ENCODE data around the gene TOX2. TPM values are rescaled to one million over a fixed set of nuclear protein-coding genes. Genes with fewer than 3 reads are reported as not detected.

Gene TOX2
- polyA plus RNA-seq, 6 donors from 2014 or later, result 0.17 to 0.26 (median 0.26) TPM; not detected in 3

GRCh38 chr20:43937591-43937990, 22.9 kb downstream of the TOX2 start:
- no peak overlapping the region for H3K27ac Mint-ChIP-seq
- no peak for DNase-seq
- no peak for ATAC-seq (ENCODE audit: low read depth in 2 of 2)
- H3K4me1 Mint-ChIP-seq, result peaks cover 0 to 11% (median 9%) of the 10 kb centered on the region in 3 donors
- no peaks in the 10 kb centered on the region for H3K36me3 Mint-ChIP-seq
- no peak overlapping the region for H3K4me3 Mint-ChIP-seq
- H3K27me3 Mint-ChIP-seq, result peaks cover 5 to 25% (median 16%) of the 10 kb centered on the region in 3 donors
- peaks cover 0 to 1% (median 0%) of the 10 kb centered on the region in 7 donors for H3K9me3 Mint-ChIP-seq

GRCh38 chr20:43938017-43938655, 23.5 kb downstream of the TOX2 start:
- Mint-ChIP-seq H3K36me3 (no peaks in the 10 kb centered on the region), H3K27me3 (peaks cover 5 to 23% (median 15%) of the 10 kb centered on the region in 3 donors), H3K9me3 (peaks cover 0 to 1% (median 0%) of the 10 kb centered on the region in 7 donors), H3K4me3 (peak overlapping the region in 1 of 8 donors; percentile 20), H3K4me1 (peaks cover 0 to 16% (median 9%) of the 10 kb centered on the region in 3 donors), H3K27ac (no peak overlapping the region)
- DNase-seq (no peak), ATAC-seq (ENCODE audit: low read depth in 2 of 2) (no peak)

- DNase-seq (no peak), ATAC-seq (ENCODE audit: low read depth in 2 of 2) (no peak)
- no peaks in the 10 kb centered on the region for H3K9me3 Mint-ChIP-seq
- H3K4me3 Mint-ChIP-seq, result no peak overlapping the region
- H3K27me3 Mint-ChIP-seq, result peaks cover 5 to 13% (median 6%) of the 10 kb centered on the region in 3 donors
- H3K4me1 Mint-ChIP-seq, result peaks cover 0 to 16% (median 9%) of the 10 kb centered on the region in 3 donors
- H3K36me3 Mint-ChIP-seq, result no peaks in the 10 kb centered on the region
- no peak overlapping the region for H3K27ac Mint-ChIP-seq
Observed at GRCh38 chr20:43938932-43939761, 24.5 kb downstream of the TOX2 start.

GRCh38 chr20:43939762-43940121, 25.1 kb downstream of the TOX2 start:
- Mint-ChIP-seq H3K27me3 (peaks cover under 1 to 9% (median 5%) of the 10 kb centered on the region in 3 donors), H3K27ac (peak overlapping the region in 1 of 6 donors; percentile 61), H3K4me1 (peaks cover 0 to 16% (median 9%) of the 10 kb centered on the region in 3 donors), H3K9me3 (no peaks in the 10 kb centered on the region), H3K4me3 (no peak overlapping the region), H3K36me3 (no peaks in the 10 kb centered on the region)
- DNase-seq (no peak), ATAC-seq (ENCODE audit: low read depth in 2 of 2) (no peak)

GRCh38 chr20:43940518-43941225, 26.0 kb downstream of the TOX2 start:
- peaks cover 0 to 9% (median 5%) of the 10 kb centered on the region in 3 donors for H3K27me3 Mint-ChIP-seq
- DNase-seq (no peak), ATAC-seq (ENCODE audit: low read depth in 2 of 2) (no peak)
- peak overlapping the region in 1 of 6 donors; percentile 13 for H3K27ac Mint-ChIP-seq
- peaks cover 0 to 16% (median 9%) of the 10 kb centered on the region in 3 donors for H3K4me1 Mint-ChIP-seq
- H3K9me3 Mint-ChIP-seq, result no peaks in the 10 kb centered on the region
- H3K36me3 Mint-ChIP-seq, result no peaks in the 10 kb centered on the region
- H3K4me3 Mint-ChIP-seq, result no peak overlapping the region

GRCh38 chr20:43941476-43942200, 27.0 kb downstream of the TOX2 start:
- DNase-seq (no peak), ATAC-seq (ENCODE audit: low read depth in 2 of 2) (peak; percentile 58 to 72)
- peak overlapping the region in 2 of 6 donors; percentile 7 to 43 for H3K27ac Mint-ChIP-seq
- no peaks in the 10 kb centered on the region for H3K36me3 Mint-ChIP-seq
- H3K4me3 Mint-ChIP-seq, result peak overlapping the region in 1 of 8 donors; percentile 1
- H3K4me1 Mint-ChIP-seq, result peaks cover 0 to 16% (median 9%) of the 10 kb centered on the region in 3 donors
- H3K27me3 Mint-ChIP-seq, result peaks cover 0 to 7% (median 0%) of the 10 kb centered on the region in 3 donors
- H3K9me3 Mint-ChIP-seq, result no peaks in the 10 kb centered on the region

- DNase-seq, result no peak
- no peaks in the 10 kb centered on the region for H3K36me3 Mint-ChIP-seq
- peaks cover 0 to 2% (median 0%) of the 10 kb centered on the region in 3 donors for H3K27me3 Mint-ChIP-seq
- no peaks in the 10 kb centered on the region for H3K9me3 Mint-ChIP-seq
- ATAC-seq (ENCODE audit: low read depth in 2 of 2), result no peak
- peak overlapping the region in 1 of 6 donors; percentile 43 for H3K27ac Mint-ChIP-seq
- peaks cover 0 to 16% (median 9%) of the 10 kb centered on the region in 3 donors for H3K4me1 Mint-ChIP-seq
- peak overlapping the region in 2 of 8 donors; percentile 1 to 15 for H3K4me3 Mint-ChIP-seq
Observed at GRCh38 chr20:43942201-43942590, 27.5 kb downstream of the TOX2 start.

GRCh38 chr20:43942667-43943285, 28.1 kb downstream of the TOX2 start:
- no peak for DNase-seq
- H3K4me1 Mint-ChIP-seq, result peaks cover 0 to 16% (median 9%) of the 10 kb centered on the region in 3 donors
- no peak for ATAC-seq (ENCODE audit: low read depth in 2 of 2)

GRCh38 chr20:43943725-43944124, 29.1 kb downstream of the TOX2 start:
- Mint-ChIP-seq H3K27me3 (no peaks in the 10 kb centered on the region), H3K4me1 (peaks cover 0 to 16% (median 9%) of the 10 kb centered on the region in 3 donors), H3K4me3 (peak overlapping the region in 1 of 8 donors; percentile 32), H3K9me3 (no peaks in the 10 kb centered on the region), H3K27ac (no peak overlapping the region), H3K36me3 (no peaks in the 10 kb centered on the region)
- no peak for ATAC-seq (ENCODE audit: low read depth in 2 of 2)
- no peak for DNase-seq

More at GRCh38 chr20:43942667-43943285, 28.1 kb downstream of the TOX2 start:
- no peaks in the 10 kb centered on the region for H3K9me3 Mint-ChIP-seq
- no peaks in the 10 kb centered on the region for H3K36me3 Mint-ChIP-seq
- H3K27me3 Mint-ChIP-seq, result no peaks in the 10 kb centered on the region
- H3K27ac Mint-ChIP-seq, result peak overlapping the region in 2 of 6 donors; percentile 60 to 61
- peak overlapping the region in 1 of 8 donors; percentile 22 for H3K4me3 Mint-ChIP-seq

- DNase-seq (no peak), ATAC-seq (ENCODE audit: low read depth in 2 of 2) (no peak)
- Mint-ChIP-seq H3K36me3 (no peaks in the 10 kb centered on the region), H3K27me3 (peaks cover 0 to 7% (median 0%) of the 10 kb centered on the region in 3 donors), H3K4me1 (peaks cover under 1 to 25% (median 17%) of the 10 kb centered on the region in 3 donors), H3K9me3 (no peaks in the 10 kb centered on the region), H3K27ac (no peak overlapping the region), H3K4me3 (no peak overlapping the region)
Observed at GRCh38 chr20:43944653-43945235, 30.1 kb downstream of the TOX2 start.

- H3K9me3 Mint-ChIP-seq, result no peaks in the 10 kb centered on the region
- DNase-seq (no peak), ATAC-seq (ENCODE audit: low read depth in 2 of 2) (no peak)
- no peaks in the 10 kb centered on the region for H3K36me3 Mint-ChIP-seq
- H3K4me3 Mint-ChIP-seq, result no peak overlapping the region
- no peak overlapping the region for H3K27ac Mint-ChIP-seq
- H3K4me1 Mint-ChIP-seq, result peaks cover 7 to 34% (median 26%) of the 10 kb centered on the region in 3 donors
- peaks cover 0 to 8% (median 0%) of the 10 kb centered on the region in 3 donors for H3K27me3 Mint-ChIP-seq
Observed at GRCh38 chr20:43945391-43946205, 30.9 kb downstream of the TOX2 start.

Data from naive B cell (primary cell).